Testis (tissue), 2 donors: ENCODE results near the gene ZNF160.

Experiments used
- POLR2A ChIP-seq: fragments of 450-650 bp; IDR thresholded peaks from one replicate; pipeline ENCODE4 v1.6.1; 2017; ENCODE audit warnings: antibody characterized with exemption, mild to moderate bottlenecking, moderate library complexity
- TF ChIP-seq, protein P1 (sequence below), 3 experiments: fragments of 450-650 bp in 2 of 3; fragments of 200-600 bp in 1 of 3; sonication (generic) in 1 of 3; IDR thresholded peaks; one replicate each; pipeline ENCODE4 v1.5.1; 2016 to 2019; ENCODE audit warnings: antibody characterized with exemption in 3 of 3, mild to moderate bottlenecking in 2 of 3, moderate library complexity in 1 of 3

DNA sequence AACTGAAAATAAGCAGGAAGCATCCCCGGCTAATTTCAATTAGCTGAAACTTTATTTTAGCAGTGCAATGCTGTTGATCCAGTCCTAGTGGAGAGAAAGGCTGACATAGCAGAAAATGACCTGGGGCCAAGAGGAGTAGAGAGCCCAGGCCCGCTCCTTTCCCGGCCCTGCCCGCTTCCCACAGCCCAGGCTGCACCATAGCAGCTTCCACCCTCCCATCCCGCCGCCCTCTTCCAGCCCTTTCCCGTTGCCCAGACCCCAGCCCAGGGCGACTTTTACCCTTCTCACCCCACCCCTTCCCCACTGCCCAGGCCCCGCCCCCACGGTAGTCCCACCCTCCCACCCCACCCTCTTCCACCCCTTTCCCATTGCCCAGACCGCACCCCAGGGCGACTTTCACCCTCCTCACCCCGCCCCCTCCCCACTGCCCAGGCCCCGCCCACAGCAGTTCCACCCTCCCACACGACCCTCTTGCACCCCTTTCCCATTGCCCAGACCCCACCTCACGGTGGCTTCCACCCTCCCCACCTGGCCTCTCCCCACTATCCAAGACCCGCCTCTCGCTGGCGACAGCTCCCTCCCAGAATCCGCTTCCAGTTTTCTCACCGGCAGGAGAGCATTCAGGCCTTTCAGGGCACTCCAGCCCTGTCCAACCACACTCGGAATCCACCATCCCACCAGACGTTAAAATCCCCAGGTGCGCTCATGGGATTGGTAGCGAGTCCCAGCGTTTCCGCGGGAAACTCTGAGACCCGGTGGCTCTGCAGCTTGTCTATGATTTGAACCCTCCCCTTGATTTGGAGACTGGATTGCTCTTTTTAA lies 8.3 kb downstream of the ZNF160 start:
- TF ChIP-seq, protein P1, sequence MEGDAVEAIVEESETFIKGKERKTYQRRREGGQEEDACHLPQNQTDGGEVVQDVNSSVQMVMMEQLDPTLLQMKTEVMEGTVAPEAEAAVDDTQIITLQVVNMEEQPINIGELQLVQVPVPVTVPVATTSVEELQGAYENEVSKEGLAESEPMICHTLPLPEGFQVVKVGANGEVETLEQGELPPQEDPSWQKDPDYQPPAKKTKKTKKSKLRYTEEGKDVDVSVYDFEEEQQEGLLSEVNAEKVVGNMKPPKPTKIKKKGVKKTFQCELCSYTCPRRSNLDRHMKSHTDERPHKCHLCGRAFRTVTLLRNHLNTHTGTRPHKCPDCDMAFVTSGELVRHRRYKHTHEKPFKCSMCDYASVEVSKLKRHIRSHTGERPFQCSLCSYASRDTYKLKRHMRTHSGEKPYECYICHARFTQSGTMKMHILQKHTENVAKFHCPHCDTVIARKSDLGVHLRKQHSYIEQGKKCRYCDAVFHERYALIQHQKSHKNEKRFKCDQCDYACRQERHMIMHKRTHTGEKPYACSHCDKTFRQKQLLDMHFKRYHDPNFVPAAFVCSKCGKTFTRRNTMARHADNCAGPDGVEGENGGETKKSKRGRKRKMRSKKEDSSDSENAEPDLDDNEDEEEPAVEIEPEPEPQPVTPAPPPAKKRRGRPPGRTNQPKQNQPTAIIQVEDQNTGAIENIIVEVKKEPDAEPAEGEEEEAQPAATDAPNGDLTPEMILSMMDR (IDR thresholded peaks at IDR 0.05) = no peak
- no peak for TF ChIP-seq POLR2A
